Non-pigmented ciliary epithelial cell (primary cell): ENCODE measurements around the gene TMEM131L.
"Not testable (repeated sequence)": the region's sequence is repeated elsewhere in the genome, so short reads cannot be mapped to it uniquely, and the experiment has no call there.

ENCODE experiments used
- DNase-seq: peaks from one replicate; pipeline ENCODE4 v3.0.0-alpha.2; 2010; ENCODE audit warnings: low read depth

Gene TMEM131L

GRCh38 chr4:153541456-153542096, 75.4 kb downstream of the TMEM131L start:
- peak; percentile 86 for DNase-seq

- DNase-seq = no peak
Measured at GRCh38 chr4:153542131-153542530, 76.0 kb downstream of the TMEM131L start.

GRCh38 chr4:153542834-153543233, 76.7 kb downstream of the TMEM131L start:
- no peak for DNase-seq

- no peak for DNase-seq
Measured at GRCh38 chr4:153543351-153543750, 77.2 kb downstream of the TMEM131L start.

GRCh38 chr4:153545822-153546221, 79.7 kb downstream of the TMEM131L start:
- no peak for DNase-seq

GRCh38 chr4:153546280-153546679, 80.1 kb downstream of the TMEM131L start:
- no peak for DNase-seq

GRCh38 chr4:153547520-153547919, 81.4 kb downstream of the TMEM131L start:
- DNase-seq = no peak

GRCh38 chr4:153548907-153549306, 82.7 kb downstream of the TMEM131L start:
- not testable (repeated sequence) for DNase-seq

GRCh38 chr4:153549405-153549804, 83.2 kb downstream of the TMEM131L start:
- DNase-seq = no peak

- DNase-seq = no peak
Measured at GRCh38 chr4:153553155-153553818, 87.1 kb downstream of the TMEM131L start.

- no peak for DNase-seq
Measured at GRCh38 chr4:153553819-153554170, 87.6 kb downstream of the TMEM131L start.

GRCh38 chr4:153555730-153556434, 89.7 kb downstream of the TMEM131L start:
- peak; percentile 56 for DNase-seq

GRCh38 chr4:153556435-153556815, 90.3 kb downstream of the TMEM131L start:
- no peak for DNase-seq

GRCh38 chr4:153560908-153561307, 94.7 kb downstream of the TMEM131L start:
- no peak for DNase-seq

- DNase-seq = peak; percentile 32
Measured at GRCh38 chr4:153564630-153565525, 98.7 kb downstream of the TMEM131L start.

GRCh38 chr4:153566631-153567150, 100.5 kb downstream of the TMEM131L start:
- no peak for DNase-seq

- DNase-seq = not testable (repeated sequence)
Measured at GRCh38 chr4:153567660-153568059, 101.5 kb downstream of the TMEM131L start.

GRCh38 chr4:153570228-153570973, 104.2 kb downstream of the TMEM131L start:
- DNase-seq = no peak

- no peak for DNase-seq
Measured at GRCh38 chr4:153571006-153571545, 104.9 kb downstream of the TMEM131L start.

- no peak for DNase-seq
Measured at GRCh38 chr4:153572609-153573008, 106.4 kb downstream of the TMEM131L start.

GRCh38 chr4:153573221-153573620, 107.1 kb downstream of the TMEM131L start:
- no peak for DNase-seq
